DOHH2 (cell line): ENCODE results near the gene ABCG1.

Experiments
- H3F3A ChIP-seq: fragments of 200-600 bp; sonication (generic), shearing (Covaris generic); 2 replicates; pipeline ENCODE4 v1.6.0; 2016; ENCODE audit warnings: antibody characterized with exemption, mild to moderate bottlenecking; ENCODE audit not compliant: control insufficient read depth, insufficient read depth
- H3K27ac ChIP-seq: fragments of 200-600 bp; sonication (generic); 2 replicates; pipeline ENCODE4 v1.5.1; 2014; ENCODE audit warnings: low read depth, mild to moderate bottlenecking, low read length, moderate library complexity
- H3K27me3 ChIP-seq: fragments of 200-600 bp; sonication (generic); 2 replicates; pipeline ENCODE4 v1.6.1; 2014; ENCODE audit warnings: mild to moderate bottlenecking, low read length, mixed read lengths; ENCODE audit not compliant: control insufficient read depth
- H3K36me3 ChIP-seq: fragments of 200-600 bp; sonication (generic); 2 replicates; pipeline ENCODE4 v1.6.1; 2014; ENCODE audit warnings: mild to moderate bottlenecking, low read length, moderate library complexity, mixed read lengths; ENCODE audit not compliant: control insufficient read depth
- H3K4me1 ChIP-seq: fragments of 200-600 bp; sonication (generic); 2 replicates; pipeline ENCODE4 v1.6.1; 2014; ENCODE audit warnings: mild to moderate bottlenecking, low read length, mixed read lengths; ENCODE audit not compliant: control insufficient read depth
- H3K4me2 ChIP-seq: fragments of 200-600 bp; sonication (generic); 2 replicates; pipeline ENCODE4 v1.6.0; 2014; ENCODE audit warnings: mild to moderate bottlenecking, low read length, moderate library complexity
- H3K4me3 ChIP-seq: fragments of 200-600 bp; sonication (generic); 2 replicates; pipeline ENCODE4 v1.5.1; 2014; ENCODE audit warnings: mild to moderate bottlenecking, low read length, mixed read lengths
- H3K79me2 ChIP-seq: fragments of 200-600 bp; sonication (generic); 2 replicates; pipeline ENCODE4 v1.6.1; 2014; ENCODE audit warnings: mild to moderate bottlenecking, low read length, mixed read lengths; ENCODE audit not compliant: control insufficient read depth
- H3K9me2 ChIP-seq: fragments of 200-600 bp; sonication (generic); replicated peaks from 2 replicates; pipeline ENCODE4 v1.6.1; 2014; ENCODE audit warnings: mild to moderate bottlenecking, low read length, mixed read lengths; ENCODE audit not compliant: control insufficient read depth
- H3K9me3 ChIP-seq: fragments of 200-600 bp; sonication (generic); 2 replicates; pipeline ENCODE4 v1.6.1; 2014; ENCODE audit warnings: antibody characterized with exemption, low read length, mixed read lengths; ENCODE audit not compliant: control insufficient read depth, insufficient read depth
- H4K20me1 ChIP-seq: fragments of 200-600 bp; sonication (generic); 2 replicates; pipeline ENCODE4 v1.6.0; 2014; ENCODE audit warnings: low read depth, mild to moderate bottlenecking, antibody characterized with exemption, low read length, moderate library complexity; ENCODE audit not compliant: control insufficient read depth, insufficient read depth
- EZH2phosphoT487 ChIP-seq: fragments of 200-600 bp; sonication (generic); IDR thresholded peaks from 2 replicates; pipeline ENCODE4 v1.6.1; 2017; ENCODE audit warnings: borderline replicate concordance, mild to moderate bottlenecking, antibody characterized with exemption, low read length, moderate library complexity, mixed read lengths
- TF ChIP-seq, protein P1 (sequence below): fragments of 200-600 bp; sonication (generic); IDR thresholded peaks from one replicate; pipeline ENCODE4 v1.5.1; 2014; ENCODE audit warnings: antibody characterized with exemption, mild to moderate bottlenecking, low read depth, low read length; ENCODE audit not compliant: poor library complexity, severe bottlenecking

Gene ABCG1

DNA sequence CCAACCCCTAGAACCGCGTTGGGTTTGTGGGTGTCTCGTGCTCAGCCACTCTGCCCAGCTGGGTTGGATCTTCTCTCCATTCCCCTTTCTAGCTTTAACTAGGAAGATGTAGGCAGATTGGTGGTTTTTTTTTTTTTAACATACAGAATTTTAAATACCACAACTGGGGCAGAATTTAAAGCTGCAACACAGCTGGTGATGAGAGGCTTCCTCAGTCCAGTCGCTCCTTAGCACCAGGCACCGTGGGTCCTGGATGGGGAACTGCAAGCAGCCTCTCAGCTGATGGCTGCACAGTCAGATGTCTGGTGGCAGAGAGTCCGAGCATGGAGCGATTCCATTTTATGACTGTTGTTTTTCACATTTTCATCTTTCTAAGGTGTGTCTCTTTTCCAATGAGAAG, 77.6 kb downstream of the ABCG1 start:
- no peaks in the 10 kb centered on the region for H3F3A ChIP-seq
- H3K79me2 ChIP-seq: no peaks in the 10 kb centered on the region
- H3K9me2 ChIP-seq: no peaks in the 10 kb centered on the region
- H3K9me3 ChIP-seq: peaks cover 8% of the 10 kb centered on the region; the same call in 1 of the 2 replicates
- H3K27ac ChIP-seq: no peak overlapping the region
- no peak overlapping the region for H3K4me2 ChIP-seq
- no peak overlapping the region for H3K4me3 ChIP-seq
- no peaks in the 10 kb centered on the region for H3K27me3 ChIP-seq
- H4K20me1 ChIP-seq: no peaks in the 10 kb centered on the region
- TF ChIP-seq, protein P1, sequence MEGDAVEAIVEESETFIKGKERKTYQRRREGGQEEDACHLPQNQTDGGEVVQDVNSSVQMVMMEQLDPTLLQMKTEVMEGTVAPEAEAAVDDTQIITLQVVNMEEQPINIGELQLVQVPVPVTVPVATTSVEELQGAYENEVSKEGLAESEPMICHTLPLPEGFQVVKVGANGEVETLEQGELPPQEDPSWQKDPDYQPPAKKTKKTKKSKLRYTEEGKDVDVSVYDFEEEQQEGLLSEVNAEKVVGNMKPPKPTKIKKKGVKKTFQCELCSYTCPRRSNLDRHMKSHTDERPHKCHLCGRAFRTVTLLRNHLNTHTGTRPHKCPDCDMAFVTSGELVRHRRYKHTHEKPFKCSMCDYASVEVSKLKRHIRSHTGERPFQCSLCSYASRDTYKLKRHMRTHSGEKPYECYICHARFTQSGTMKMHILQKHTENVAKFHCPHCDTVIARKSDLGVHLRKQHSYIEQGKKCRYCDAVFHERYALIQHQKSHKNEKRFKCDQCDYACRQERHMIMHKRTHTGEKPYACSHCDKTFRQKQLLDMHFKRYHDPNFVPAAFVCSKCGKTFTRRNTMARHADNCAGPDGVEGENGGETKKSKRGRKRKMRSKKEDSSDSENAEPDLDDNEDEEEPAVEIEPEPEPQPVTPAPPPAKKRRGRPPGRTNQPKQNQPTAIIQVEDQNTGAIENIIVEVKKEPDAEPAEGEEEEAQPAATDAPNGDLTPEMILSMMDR: no peak
- TF ChIP-seq EZH2phosphoT487: no peak
- H3K36me3 ChIP-seq: no peaks in the 10 kb centered on the region
- H3K4me1 ChIP-seq: no peaks in the 10 kb centered on the region

DNA sequence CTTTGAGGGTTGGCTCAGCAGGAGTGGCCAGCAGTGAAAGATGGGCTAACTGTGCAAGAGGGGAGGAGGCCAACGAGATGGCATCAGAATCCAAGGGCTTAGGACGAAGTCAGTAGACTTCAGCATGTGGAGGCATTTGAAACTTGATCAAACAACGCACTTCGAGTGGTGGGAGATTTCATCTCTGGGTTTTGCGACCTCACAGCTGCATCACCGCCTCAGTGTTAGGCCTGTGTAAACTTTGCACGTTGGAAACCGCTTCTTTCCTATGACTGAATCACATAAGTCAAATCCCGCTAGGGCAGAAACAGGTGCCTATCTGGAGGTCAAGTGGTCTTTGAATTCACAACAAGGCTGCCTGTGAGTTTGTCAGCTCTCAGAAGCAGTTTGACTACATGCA, 78.4 kb downstream of the ABCG1 start:
- Histone ChIP-seq H3K27ac (no peak overlapping the region), H4K20me1 (no peaks in the 10 kb centered on the region), H3K9me3 (peaks cover 8% of the 10 kb centered on the region; the same call in 1 of the 2 replicates), H3K9me2 (no peaks in the 10 kb centered on the region), H3K79me2 (no peaks in the 10 kb centered on the region), H3K4me3 (no peak overlapping the region), H3K36me3 (no peaks in the 10 kb centered on the region), H3K4me1 (no peaks in the 10 kb centered on the region), H3F3A (no peaks in the 10 kb centered on the region), H3K4me2 (no peak overlapping the region), H3K27me3 (no peaks in the 10 kb centered on the region)
- no peak for TF ChIP-seq EZH2phosphoT487
- TF ChIP-seq, protein P1: no peak

DNA sequence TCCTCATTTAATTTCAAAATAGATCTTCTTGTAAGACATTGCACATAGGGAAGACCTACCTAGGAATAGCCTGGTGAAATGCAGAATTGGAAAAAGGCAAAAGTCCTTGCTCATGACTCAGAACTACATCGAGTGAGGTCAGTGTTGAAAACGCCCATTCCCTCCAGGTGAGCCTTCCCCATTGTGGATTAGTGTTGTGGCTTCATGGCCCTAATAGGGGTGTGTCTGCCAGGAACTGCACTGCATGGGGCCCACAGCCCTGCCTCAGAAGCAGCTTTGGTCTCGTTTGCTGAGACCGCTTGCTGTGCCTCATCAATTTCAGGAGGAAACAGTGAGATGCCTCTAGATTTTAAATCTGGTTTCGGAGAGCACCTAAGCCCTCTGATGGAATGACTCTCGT, 79.3 kb downstream of the ABCG1 start:
- Histone ChIP-seq H3K27ac (no peak overlapping the region), H3F3A (no peaks in the 10 kb centered on the region), H3K4me1 (no peaks in the 10 kb centered on the region), H3K79me2 (no peaks in the 10 kb centered on the region), H3K4me2 (no peak overlapping the region), H3K9me2 (no peaks in the 10 kb centered on the region), H3K4me3 (no peak overlapping the region), H3K27me3 (no peaks in the 10 kb centered on the region), H4K20me1 (no peaks in the 10 kb centered on the region), H3K9me3 (peaks cover 2% of the 10 kb centered on the region; the same call in 1 of the 2 replicates), H3K36me3 (no peaks in the 10 kb centered on the region)
- TF ChIP-seq, protein P1: no peak
- TF ChIP-seq EZH2phosphoT487: no peak
